IMR-90 (cell line): ENCODE data around the gene CLCF1. TPM values are rescaled to one million over a fixed set of nuclear protein-coding genes. Genes with fewer than 3 reads are reported as not detected.

Source experiments
- ATAC-seq: fragments of 200-7000 bp; cut with Tn5 transposase; 2 replicates; pipeline ENCODE4 v1.9.1; 2020; ENCODE audit warnings: low read depth, mild to moderate bottlenecking, moderate library complexity
- BruUV-seq: library from RNA; stranded (reverse); fragments of 400-500 nt; replicated peaks from 2 replicates; lab custom pipeline; 2021; lab: Mats Ljungman, UMichigan
- CTCF ChIA-PET: fragments of 300-600 bp; formaldehyde crosslinking; extraction: SDS; loops from one replicate; lab custom pipeline; 2021; ENCODE audit warnings: antibody characterized with exemption; lab: Yijun Ruan, JAX
- POLR2A ChIA-PET: fragments of 300-600 bp; sonication (Branson Sonifier 250); formaldehyde crosslinking; loops from one replicate; lab custom pipeline; 2022; ENCODE audit warnings: antibody characterized with exemption; ENCODE audit not compliant: unreplicated experiment; lab: Charles Lee
- DNase-seq: peaks from one replicate; pipeline ENCODE4 v3.0.0; 2013
- H2AFZ ChIP-seq: replicated peaks from 2 replicates; pipeline ENCODE3; 2013; ENCODE audit warnings: low read length, mild to moderate bottlenecking; ENCODE audit not compliant: poor library complexity
- H2AK5ac ChIP-seq: 2 replicates; pipeline ENCODE4 v1.6.1; 2013; ENCODE audit warnings: low read depth, low read length, inconsistent platforms
- H2AK9ac ChIP-seq: replicated peaks from 2 replicates; pipeline ENCODE3; 2013; ENCODE audit warnings: mild to moderate bottlenecking, low read depth, low read length, moderate library complexity; ENCODE audit not compliant: poor library complexity
- H2BK120ac ChIP-seq: 2 replicates; pipeline ENCODE4 v1.6.1; 2013; ENCODE audit warnings: low read depth, low read length, inconsistent platforms
- H2BK15ac ChIP-seq: 3 replicates; pipeline ENCODE4 v1.6.1; 2013; ENCODE audit warnings: low read depth, low read length, inconsistent platforms
- H2BK20ac ChIP-seq: 2 replicates; pipeline ENCODE4 v1.6.1; 2013; ENCODE audit warnings: low read depth, mild to moderate bottlenecking, inconsistent platforms, low read length, moderate library complexity
- H2BK5ac ChIP-seq: 2 replicates; pipeline ENCODE4 v1.6.1; 2013; ENCODE audit warnings: mild to moderate bottlenecking, low read depth, low read length, inconsistent platforms; ENCODE audit not compliant: poor library complexity, severe bottlenecking
- H3K14ac ChIP-seq: replicated peaks from 2 replicates; pipeline ENCODE4 v1.6.1; 2013; ENCODE audit warnings: low read depth, low read length, inconsistent platforms
- H3K18ac ChIP-seq: 2 replicates; pipeline ENCODE4 v1.6.1; 2013; ENCODE audit warnings: low read depth, low read length, control low read depth
- H3K23ac ChIP-seq: 2 replicates; pipeline ENCODE4 v1.6.1; 2013; ENCODE audit warnings: low read depth, low read length, inconsistent platforms
- H3K27ac ChIP-seq: 2 replicates; pipeline ENCODE4 v1.5.1; 2013; ENCODE audit warnings: mild to moderate bottlenecking, control low read depth, low read length; ENCODE audit not compliant: insufficient read depth
- H3K27me3 ChIP-seq: 2 replicates; pipeline ENCODE4 v1.6.1; 2013; ENCODE audit warnings: low read length; ENCODE audit not compliant: control insufficient read depth, insufficient read depth
- H3K36me3 ChIP-seq: 2 replicates; pipeline ENCODE4 v1.6.1; 2013; ENCODE audit warnings: low read length, mixed read lengths; ENCODE audit not compliant: control insufficient read depth, insufficient read depth
- H3K4ac ChIP-seq: 2 replicates; pipeline ENCODE4 v1.6.1; 2013; ENCODE audit warnings: low read depth, low read length, inconsistent platforms
- H3K4me1 ChIP-seq: 2 replicates; pipeline ENCODE4 v1.6.1; 2013; ENCODE audit warnings: low read length, mixed read lengths; ENCODE audit not compliant: control insufficient read depth, insufficient read depth
- H3K4me2 ChIP-seq: 2 replicates; pipeline ENCODE4 v1.6.1; 2013; ENCODE audit warnings: low read depth, mild to moderate bottlenecking, control low read depth, low read length, moderate library complexity
- H3K4me3 ChIP-seq: 2 replicates; pipeline ENCODE4 v1.5.1; 2013; ENCODE audit warnings: low read depth, mild to moderate bottlenecking, control low read depth, low read length, moderate library complexity; ENCODE audit not compliant: insufficient read depth
- H3K56ac ChIP-seq: 2 replicates; pipeline ENCODE4 v1.6.1; 2013; ENCODE audit warnings: low read length, inconsistent platforms; ENCODE audit not compliant: insufficient read depth; ENCODE audit errors: extremely low read depth
- H3K79me1 ChIP-seq, 2 experiments: 2 replicates each; pipeline ENCODE4 v1.6.1; 2013; ENCODE audit warnings: low read length in 2 of 2, inconsistent platforms in 1 of 2, low read depth in 1 of 2
- H3K9ac ChIP-seq: 2 replicates; pipeline ENCODE4 v1.6.1; 2013; ENCODE audit warnings: low read depth, low read length, control low read depth
- H3K9me1 ChIP-seq: 2 replicates; pipeline ENCODE4 v1.6.1; 2013; ENCODE audit warnings: low read length, inconsistent platforms; ENCODE audit not compliant: insufficient read depth
- H3K9me3 ChIP-seq: 2 replicates; pipeline ENCODE4 v1.6.1; 2013; ENCODE audit warnings: low read length; ENCODE audit not compliant: control insufficient read depth, insufficient read depth
- H4K20me1 ChIP-seq: 2 replicates; pipeline ENCODE4 v1.6.1; 2013; ENCODE audit warnings: low read length, inconsistent platforms; ENCODE audit not compliant: insufficient read depth
- H4K5ac ChIP-seq: 2 replicates; pipeline ENCODE4 v1.6.1; 2013; ENCODE audit warnings: mild to moderate bottlenecking, low read depth, low read length, control low read depth
- H4K8ac ChIP-seq, 2 experiments: 2 replicates each; pipeline ENCODE4 v1.6.1; 2013; ENCODE audit warnings: low read depth in 2 of 2, low read length in 2 of 2, control low read depth in 1 of 2, inconsistent platforms in 1 of 2
- H4K91ac ChIP-seq: 2 replicates; pipeline ENCODE4 v1.6.1; 2013; ENCODE audit warnings: low read depth, low read length, inconsistent platforms; ENCODE audit not compliant: insufficient read depth
- FOS ChIP-seq: fragments of 150-350 bp; IDR thresholded peaks from 2 replicates; pipeline ENCODE4 v1.6.1; 2016; ENCODE audit warnings: low read depth, low read length
- MAFK ChIP-seq: IDR thresholded peaks from 2 replicates; pipeline ENCODE4 v1.6.1; 2012; ENCODE audit warnings: low read depth, low read length, improper control_type of control experiment
- MAZ ChIP-seq: IDR thresholded peaks from 2 replicates; pipeline ENCODE4 v1.6.1; 2012; ENCODE audit warnings: low read depth, mild to moderate bottlenecking, low read length, improper control_type of control experiment, moderate library complexity, borderline replicate concordance
- MXI1 ChIP-seq: IDR thresholded peaks from 2 replicates; pipeline ENCODE4 v1.6.1; 2012; ENCODE audit warnings: low read depth, mild to moderate bottlenecking, low read length, moderate library complexity, borderline replicate concordance
- POLR2A ChIP-seq: IDR thresholded peaks from 2 replicates; pipeline ENCODE4 v1.6.1; 2012; ENCODE audit warnings: mild to moderate bottlenecking, low read depth, low read length
- RAD21 ChIP-seq: IDR thresholded peaks from 2 replicates; pipeline ENCODE4 v1.6.1; 2012; ENCODE audit warnings: low read length, improper control_type of control experiment
- RCOR1 ChIP-seq: IDR thresholded peaks from 2 replicates; pipeline ENCODE4 v1.6.1; 2012; ENCODE audit warnings: mild to moderate bottlenecking, low read length, improper control_type of control experiment; ENCODE audit not compliant: insufficient replicate concordance
- RFX5 ChIP-seq: IDR thresholded peaks from 2 replicates; pipeline ENCODE4 v1.8.0; 2012; ENCODE audit warnings: low read depth, mild to moderate bottlenecking, low read length, moderate library complexity
- SMC3 ChIP-seq: fragments of 150-350 bp; IDR thresholded peaks from 2 replicates; pipeline ENCODE4 v1.6.1; 2016; ENCODE audit warnings: low read depth, mild to moderate bottlenecking, antibody characterized with exemption, low read length, moderate library complexity
- WGBS, 2 experiments: methylation state at CpG; one replicate each; pipeline versions ENCODE4 v1.1.5 to v1.1.7; 2013; ENCODE audit warnings: missing lambda C conversion rate in 2 of 2; ENCODE audit not compliant: insufficient read length in 1 of 2; ENCODE audit errors: extremely low coverage in 2 of 2; 5-methylcytosine and 5-hydroxymethylcytosine counted together
- dilution Hi-C: fragments of 300-500 bp; cut with HindIII; formaldehyde crosslinking; loops from one replicate; pipeline ENCODE4 v1.14.3; 2018; ENCODE audit warnings: low sequenced_read_pairs; ENCODE audit not compliant: unreplicated experiment
- in situ Hi-C: fragments of 300-500 bp; cut with MboI; formaldehyde crosslinking; loops from 3 replicates; pipeline ENCODE4 v1.14.3; 2019; ENCODE audit warnings: low sequenced_read_pairs, inconsistent platforms, mixed read lengths
- intact Hi-C: fragments of 100-400 bp; cut with micrococcal nuclease; formaldehyde crosslinking; loops from 2 replicates; pipeline ENCODE4 v1.10.0; 2022
- polyA plus RNA-seq, 3 experiments: library from polyadenylated mRNA; depleted of rRNA; stranded (reverse); fragments of >200 nt; gene quantifications; 2 replicates each; pipeline ENCODE4 v1.2.3, GENCODE V29; 2012; ENCODE audit warnings: low replicate concordance in 1 of 3
- total RNA-seq: library from RNA; depleted of rRNA; stranded (reverse); fragments of >200 nt; gene quantifications from 2 replicates; pipeline ENCODE4 v1.2.3, GENCODE V29; 2012
- TF ChIP-seq, protein P1 (sequence below): conservative IDR thresholded peaks from 2 replicates; pipeline ENCODE4 v1.5.1; 2012; ENCODE audit warnings: mild to moderate bottlenecking, low read depth, low read length, improper control_type of control experiment
- TF ChIP-seq, protein P2 (sequence below): fragments of 150-350 bp; IDR thresholded peaks from 2 replicates; pipeline ENCODE4 v1.6.1; 2017; ENCODE audit warnings: mild to moderate bottlenecking, antibody characterized with exemption, low read length, low read depth

The CLCF1 gene
- total and polyA plus RNA-seq, 2 of the 4 experiments (the other 2 are of a cell fraction) = 5.6 to 27.8 TPM

DNA sequence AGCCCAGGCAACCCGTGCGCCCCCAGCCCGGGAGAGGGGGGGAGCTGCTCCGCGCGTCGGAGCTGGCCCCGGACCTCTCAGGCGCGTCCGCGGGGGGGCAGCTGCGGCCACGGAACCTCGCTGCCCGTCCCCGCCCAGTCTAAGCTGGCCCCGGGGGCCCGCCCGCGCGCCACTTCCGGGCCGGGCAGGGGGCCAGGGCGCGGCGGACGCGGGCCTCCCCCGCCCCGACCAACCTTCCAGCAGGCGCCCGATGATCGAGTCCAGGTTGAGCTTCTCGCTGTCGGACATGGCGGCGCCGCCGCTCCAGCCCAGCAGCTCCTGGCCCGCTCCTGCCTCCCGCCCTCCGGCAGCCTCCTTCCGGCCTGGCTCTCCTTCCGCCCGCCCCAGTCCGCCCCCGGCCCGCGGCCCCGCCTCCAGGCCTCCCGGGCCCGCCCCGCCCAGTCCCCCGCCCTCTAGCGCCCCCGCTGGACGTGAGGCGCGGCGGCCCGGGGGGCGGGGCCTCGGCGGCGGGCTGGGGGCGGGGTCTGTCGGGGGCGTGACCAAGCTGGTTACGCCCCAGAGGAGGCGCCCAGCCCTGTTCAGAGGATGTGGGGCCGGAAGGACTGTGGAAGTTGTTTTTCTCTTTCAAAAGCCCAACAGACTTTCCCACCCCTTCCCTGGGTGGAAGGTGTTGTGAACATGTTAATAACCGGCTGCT lies 28.2 kb upstream of the CLCF1 start, which contains the start of gene PPP1CA:
Gene PPP1CA (minus strand): TSS at position 364 of the 697 bp plus-strand sequence. CDS start 76 bp downstream, at position 288.
- ChIA-PET POLR2A (interaction anchor here (0.6 to 1.2 kb wide), 5 partner anchors 10 to 132 kb away, joined by 3 to 4 read pairs (median 3); partner anchors contain the start of gene TMEM134), CTCF (interaction anchor here (0.7 to 1.5 kb wide), 6 partner anchors 9 to 71 kb away, joined by 3 to 7 read pairs (median 4); partner anchors contain the start of genes RAD9A and TMEM134)
- H3K27me3 ChIP-seq = no peaks in the 10 kb centered on the region
- peak within 1 kb of the TSS; percentile 95 for H2AK5ac ChIP-seq
- H3K4me3 ChIP-seq = peak within 1 kb of the TSS; percentile 72
- peak within 1 kb of the TSS; percentile 86 for H3K9ac ChIP-seq
- peak within 1 kb of the TSS; percentile 99 for H3K18ac ChIP-seq
- 1% methylated on average over 17 of the region's 73 CpGs; no CpG with 5 or more reads in 1 of the 2 experiments for WGBS, 2 experiments
- DNase-seq = peak; percentile 79
- TF ChIP-seq MAFK (no peak), MAZ (peak; percentile 65; the same call in 1 of the 2 replicates), MXI1 (peak; percentile 59; the same call in 1 of the 2 replicates), RAD21 (peak; percentile 35), RFX5 (no peak), SMC3 (peak; percentile 9; the same call in 1 of the 2 replicates), RCOR1 (no peak), POLR2A (peak; percentile 85), FOS (no peak)
- TF ChIP-seq, protein P1, sequence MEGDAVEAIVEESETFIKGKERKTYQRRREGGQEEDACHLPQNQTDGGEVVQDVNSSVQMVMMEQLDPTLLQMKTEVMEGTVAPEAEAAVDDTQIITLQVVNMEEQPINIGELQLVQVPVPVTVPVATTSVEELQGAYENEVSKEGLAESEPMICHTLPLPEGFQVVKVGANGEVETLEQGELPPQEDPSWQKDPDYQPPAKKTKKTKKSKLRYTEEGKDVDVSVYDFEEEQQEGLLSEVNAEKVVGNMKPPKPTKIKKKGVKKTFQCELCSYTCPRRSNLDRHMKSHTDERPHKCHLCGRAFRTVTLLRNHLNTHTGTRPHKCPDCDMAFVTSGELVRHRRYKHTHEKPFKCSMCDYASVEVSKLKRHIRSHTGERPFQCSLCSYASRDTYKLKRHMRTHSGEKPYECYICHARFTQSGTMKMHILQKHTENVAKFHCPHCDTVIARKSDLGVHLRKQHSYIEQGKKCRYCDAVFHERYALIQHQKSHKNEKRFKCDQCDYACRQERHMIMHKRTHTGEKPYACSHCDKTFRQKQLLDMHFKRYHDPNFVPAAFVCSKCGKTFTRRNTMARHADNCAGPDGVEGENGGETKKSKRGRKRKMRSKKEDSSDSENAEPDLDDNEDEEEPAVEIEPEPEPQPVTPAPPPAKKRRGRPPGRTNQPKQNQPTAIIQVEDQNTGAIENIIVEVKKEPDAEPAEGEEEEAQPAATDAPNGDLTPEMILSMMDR = peak; percentile 36
- TF ChIP-seq, protein P2, sequence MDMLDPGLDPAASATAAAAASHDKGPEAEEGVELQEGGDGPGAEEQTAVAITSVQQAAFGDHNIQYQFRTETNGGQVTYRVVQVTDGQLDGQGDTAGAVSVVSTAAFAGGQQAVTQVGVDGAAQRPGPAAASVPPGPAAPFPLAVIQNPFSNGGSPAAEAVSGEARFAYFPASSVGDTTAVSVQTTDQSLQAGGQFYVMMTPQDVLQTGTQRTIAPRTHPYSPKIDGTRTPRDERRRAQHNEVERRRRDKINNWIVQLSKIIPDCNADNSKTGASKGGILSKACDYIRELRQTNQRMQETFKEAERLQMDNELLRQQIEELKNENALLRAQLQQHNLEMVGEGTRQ = no peak
- H4K8ac ChIP-seq = peak within 1 kb of the TSS; percentile 97 to 100
- in situ Hi-C loops (no loop called here), dilution Hi-C loops (no loop called here), intact Hi-C loops (loop anchor here (2.0 kb wide), 1 partner anchor 107 kb away; the partner anchor contains the start of gene CDK2AP2)
- peaks cover 34% of the 10 kb centered on the region for H3K36me3 ChIP-seq
- H3K4ac ChIP-seq = peak within 1 kb of the TSS; percentile 97
- H2BK5ac ChIP-seq = peak within 1 kb of the TSS; percentile 94
- peak within 1 kb of the TSS; percentile 72; the same call in 1 of the 3 replicates for H2BK15ac ChIP-seq
- ATAC-seq = peak; percentile 94
- peaks cover 17 to 35% of the 10 kb centered on the region in 2 experiments; a peak in 3 of 4 replicates for H3K79me1 ChIP-seq
- H2AFZ ChIP-seq = peak within 1 kb of the TSS; percentile 99
- H4K5ac ChIP-seq = peak within 1 kb of the TSS; percentile 100
- H2BK120ac ChIP-seq = peak within 1 kb of the TSS; percentile 91
- H3K9me1 ChIP-seq = no peaks in the 10 kb centered on the region
- no peaks in the 10 kb centered on the region for H3K9me3 ChIP-seq
- H2BK20ac ChIP-seq = no peak within 1 kb of the TSS
- H3K4me1 ChIP-seq = peaks cover 13% of the 10 kb centered on the region
- BruUV-seq = no TSS peak
- peak within 1 kb of the TSS; percentile 90 for H3K56ac ChIP-seq
- peak within 1 kb of the TSS; percentile 95 for H3K27ac ChIP-seq
- H3K23ac ChIP-seq = peak within 1 kb of the TSS; percentile 86
- H2AK9ac ChIP-seq = peak within 1 kb of the TSS; percentile 99
- peak within 1 kb of the TSS; percentile 99 for H3K14ac ChIP-seq
- peak within 1 kb of the TSS; percentile 92 for H4K91ac ChIP-seq
- H3K4me2 ChIP-seq = peak within 1 kb of the TSS; percentile 98
- peaks cover 30% of the 10 kb centered on the region for H4K20me1 ChIP-seq
